Endodermal cell (in vitro differentiated cells): Measurements from ENCODE around the gene CROCC. TPM values are rescaled to one million over a fixed set of nuclear protein-coding genes. Genes with fewer than 3 reads are reported as not detected.
"Not testable (repeated sequence)": the region's sequence is repeated elsewhere in the genome, so short reads cannot be mapped to it uniquely, and the experiment has no call there.

Experiments used
- DNase-seq: peaks from one replicate; pipeline ENCODE4 v3.0.0-alpha.2; 2017
- H3K27ac ChIP-seq: 2 replicates; pipeline ENCODE4 v1.5.1; 2013; ENCODE audit warnings: mild to moderate bottlenecking, low read depth, low read length, moderate library complexity
- H3K27me3 ChIP-seq: 2 replicates; pipeline ENCODE4 v1.6.1; 2013; ENCODE audit warnings: mild to moderate bottlenecking, low read length, moderate library complexity; ENCODE audit not compliant: insufficient read depth, control insufficient read depth, poor library complexity, severe bottlenecking
- H3K36me3 ChIP-seq: 2 replicates; pipeline ENCODE4 v1.7.0; 2013; ENCODE audit warnings: mild to moderate bottlenecking, low read length, moderate library complexity; ENCODE audit not compliant: control insufficient read depth, insufficient read depth
- H3K4me1 ChIP-seq: one replicate; pipeline ENCODE4 v1.7.0; 2013; ENCODE audit warnings: low read length; ENCODE audit not compliant: control insufficient read depth, insufficient read depth
- H3K4me3 ChIP-seq: 2 replicates; pipeline ENCODE4 v1.5.1; 2013; ENCODE audit warnings: mild to moderate bottlenecking, low read length, moderate library complexity
- H3K9ac ChIP-seq: 2 replicates; pipeline ENCODE4 v1.6.1; 2013; ENCODE audit warnings: mild to moderate bottlenecking, low read length, moderate library complexity; ENCODE audit not compliant: poor library complexity, severe bottlenecking; ENCODE audit errors: extremely low read depth
- H3K9me3 ChIP-seq: 2 replicates; pipeline ENCODE4 v1.6.1; 2013; ENCODE audit warnings: mild to moderate bottlenecking, low read length, moderate library complexity; ENCODE audit not compliant: control insufficient read depth
- H3K27ac Mint-ChIP-seq: 2 replicates; pipeline ENCODE4 v1.8.0; 2020; ENCODE audit warnings: mixed read lengths
- H3K27me3 Mint-ChIP-seq: 2 replicates; pipeline ENCODE4 v1.8.0; 2021; ENCODE audit warnings: mild to moderate bottlenecking, mixed read lengths; ENCODE audit not compliant: insufficient read depth
- H3K36me3 Mint-ChIP-seq: 2 replicates; pipeline ENCODE4 v1.8.0; 2020; ENCODE audit warnings: low read depth, mixed read lengths
- H3K4me1 Mint-ChIP-seq: 2 replicates; pipeline ENCODE4 v1.8.0; 2020; ENCODE audit warnings: mixed read lengths
- H3K4me3 Mint-ChIP-seq: 2 replicates; pipeline ENCODE4 v1.8.0; 2020; ENCODE audit warnings: mild to moderate bottlenecking, moderate library complexity, mixed read lengths
- H3K9me3 Mint-ChIP-seq: 2 replicates; pipeline ENCODE4 v1.8.0; 2020; ENCODE audit warnings: mild to moderate bottlenecking, mixed read lengths
- CTCF ChIP-seq: fragments of 200-600 bp; sonication (generic); conservative IDR thresholded peaks from 2 replicates; pipeline ENCODE4 v1.5.0; 2021; ENCODE audit warnings: antibody characterized with exemption, mild to moderate bottlenecking
- WGBS, 2 experiments: methylation state at CpG; one replicate each; pipeline versions ENCODE4 v1.1.5 to v1.1.7; 2013; ENCODE audit warnings: missing lambda C conversion rate in 2 of 2, mixed read lengths in 1 of 2; ENCODE audit not compliant: insufficient coverage in 1 of 2, insufficient read length in 1 of 2; 5-methylcytosine and 5-hydroxymethylcytosine counted together
- total RNA-seq, 2 donors: library from RNA; stranded (reverse); fragmentation: NEBNext Ultra II Directional in 1 of 2; extraction: Animal tissue kit (Norgen Biotek cat#: 25700) in 1 of 2; gene quantifications; 2 replicates in 1 of 2; 3 replicates in 1 of 2; pipeline ENCODE4 v1.2.1, GENCODE V29; 2021

The CROCC gene
- total RNA-seq, 2 donors from 2014 or later: 58.4 to 61.8 TPM

- no peaks in the 10 kb centered on the region for H3K9me3 ChIP-seq
- H3K4me3 ChIP-seq: no peak overlapping the region
- Mint-ChIP-seq H3K9me3 (no peaks in the 10 kb centered on the region), H3K27me3 (no peaks in the 10 kb centered on the region), H3K27ac (no peak overlapping the region), H3K4me3 (no peak overlapping the region), H3K36me3 (peaks cover 24% of the 10 kb centered on the region), H3K4me1 (no peaks in the 10 kb centered on the region)
- DNase-seq: no peak
- H3K27ac ChIP-seq: no peak overlapping the region
- no peaks in the 10 kb centered on the region for H3K4me1 ChIP-seq
- H3K36me3 ChIP-seq: peaks cover 11% of the 10 kb centered on the region
- no peak overlapping the region for H3K9ac ChIP-seq
- H3K27me3 ChIP-seq: no peaks in the 10 kb centered on the region
- TF ChIP-seq CTCF: no peak
- 93 to 98% methylated on average over 15 to 19 of the region's 19 CpGs for WGBS, 2 experiments
Measured at GRCh38 chr1:16946646-16947045, 24.9 kb downstream of the CROCC start.

- H3K27me3 Mint-ChIP-seq, H3K4me3 Mint-ChIP-seq, DNase-seq, H3K4me1 ChIP-seq, H3K27me3 ChIP-seq, H3K4me1 Mint-ChIP-seq, H3K9me3 Mint-ChIP-seq, H3K27ac Mint-ChIP-seq, H3K27ac ChIP-seq, H3K36me3 ChIP-seq, H3K9ac ChIP-seq, H3K4me3 ChIP-seq, H3K9me3 ChIP-seq: not testable (repeated sequence)
- H3K36me3 Mint-ChIP-seq: peaks cover 15% of the 10 kb centered on the region
- 95 to 97% methylated on average over 22 to 26 of the region's 26 CpGs for WGBS, 2 experiments
Measured at GRCh38 chr1:16948282-16948891, 26.7 kb downstream of the CROCC start.

GRCh38 chr1:16949026-16949425 is 27.3 kb downstream of the CROCC start:
- 90 to 96% methylated on average over 6 to 7 of the region's 7 CpGs for WGBS, 2 experiments
- H3K4me3 ChIP-seq, H3K9ac ChIP-seq, H3K4me1 Mint-ChIP-seq, DNase-seq, H3K9me3 Mint-ChIP-seq, H3K4me1 ChIP-seq, H3K9me3 ChIP-seq, H3K27ac ChIP-seq, H3K27me3 Mint-ChIP-seq, H3K27me3 ChIP-seq, H3K27ac Mint-ChIP-seq, H3K36me3 ChIP-seq, H3K4me3 Mint-ChIP-seq: not testable (repeated sequence)
- peaks cover 15% of the 10 kb centered on the region for H3K36me3 Mint-ChIP-seq

GRCh38 chr1:16952376-16952775 is 30.6 kb downstream of the CROCC start:
- not testable (repeated sequence) for H3K27me3 Mint-ChIP-seq, H3K27me3 ChIP-seq, H3K4me3 ChIP-seq, H3K4me3 Mint-ChIP-seq, H3K27ac ChIP-seq, H3K27ac Mint-ChIP-seq, H3K9ac ChIP-seq, H3K9me3 ChIP-seq, H3K4me1 Mint-ChIP-seq, H3K36me3 ChIP-seq, H3K4me1 ChIP-seq, DNase-seq, H3K9me3 Mint-ChIP-seq
- peaks cover 17% of the 10 kb centered on the region for H3K36me3 Mint-ChIP-seq
- WGBS, 2 experiments: 89 to 95% methylated on average over 4 of the region's 4 CpGs
